Suprapubic skin (tissue), 4 donors: ENCODE results near the gene SLC38A6.

ENCODE experiments used
- EP300 ChIP-seq: sonication (generic); formaldehyde crosslinking; IDR thresholded peaks from one replicate; pipeline ENCODE4 v1.6.1; 2017; ENCODE audit warnings: antibody characterized with exemption
- POLR2A ChIP-seq, 2 donors: fragments of 450-650 bp; IDR thresholded peaks; one replicate each; pipeline ENCODE4 v1.6.1; 2017; ENCODE audit warnings: antibody characterized with exemption in 2 of 2, mild to moderate bottlenecking in 2 of 2, moderate library complexity in 2 of 2
- POLR2AphosphoS5 ChIP-seq, 3 donors: sonication (generic); formaldehyde crosslinking; IDR thresholded peaks; one replicate each; pipeline ENCODE4 v1.6.1; 2017; ENCODE audit warnings: antibody characterized with exemption in 3 of 3
- TF ChIP-seq, protein P1 (sequence below), 2 donors: fragments of 200-600 bp in 1 of 2; fragments of 450-650 bp in 1 of 2; sonication (generic) in 1 of 2; IDR thresholded peaks; one replicate each; pipeline ENCODE4 v1.5.1; 2016 to 2019; ENCODE audit warnings: antibody characterized with exemption in 2 of 2, mild to moderate bottlenecking in 1 of 2, moderate library complexity in 1 of 2

GRCh38 chr14:61051051-61051450 lies 70.0 kb downstream of the SLC38A6 start:
- TF ChIP-seq, protein P1, sequence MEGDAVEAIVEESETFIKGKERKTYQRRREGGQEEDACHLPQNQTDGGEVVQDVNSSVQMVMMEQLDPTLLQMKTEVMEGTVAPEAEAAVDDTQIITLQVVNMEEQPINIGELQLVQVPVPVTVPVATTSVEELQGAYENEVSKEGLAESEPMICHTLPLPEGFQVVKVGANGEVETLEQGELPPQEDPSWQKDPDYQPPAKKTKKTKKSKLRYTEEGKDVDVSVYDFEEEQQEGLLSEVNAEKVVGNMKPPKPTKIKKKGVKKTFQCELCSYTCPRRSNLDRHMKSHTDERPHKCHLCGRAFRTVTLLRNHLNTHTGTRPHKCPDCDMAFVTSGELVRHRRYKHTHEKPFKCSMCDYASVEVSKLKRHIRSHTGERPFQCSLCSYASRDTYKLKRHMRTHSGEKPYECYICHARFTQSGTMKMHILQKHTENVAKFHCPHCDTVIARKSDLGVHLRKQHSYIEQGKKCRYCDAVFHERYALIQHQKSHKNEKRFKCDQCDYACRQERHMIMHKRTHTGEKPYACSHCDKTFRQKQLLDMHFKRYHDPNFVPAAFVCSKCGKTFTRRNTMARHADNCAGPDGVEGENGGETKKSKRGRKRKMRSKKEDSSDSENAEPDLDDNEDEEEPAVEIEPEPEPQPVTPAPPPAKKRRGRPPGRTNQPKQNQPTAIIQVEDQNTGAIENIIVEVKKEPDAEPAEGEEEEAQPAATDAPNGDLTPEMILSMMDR (IDR thresholded peaks at IDR 0.05): no peak
- TF ChIP-seq POLR2AphosphoS5 (IDR thresholded peaks at IDR 0.05) (no peak), POLR2A (IDR thresholded peaks at IDR 0.05) (no peak), EP300 (no peak)
